HG03159 (cell line): ENCODE data around the gene MYLK2.
A peak's percentile ranks its signal among the peaks of the same experiment; 100 is the strongest.

ENCODE experiments used
- ATAC-seq: cut with Tn5 transposase; IDR thresholded peaks from one replicate; pipeline ENCODE4 v1.9.1; 2021; ENCODE audit warnings: mild to moderate bottlenecking, moderate library complexity; ENCODE audit not compliant: unreplicated experiment

MYLK2 gene

DNA sequence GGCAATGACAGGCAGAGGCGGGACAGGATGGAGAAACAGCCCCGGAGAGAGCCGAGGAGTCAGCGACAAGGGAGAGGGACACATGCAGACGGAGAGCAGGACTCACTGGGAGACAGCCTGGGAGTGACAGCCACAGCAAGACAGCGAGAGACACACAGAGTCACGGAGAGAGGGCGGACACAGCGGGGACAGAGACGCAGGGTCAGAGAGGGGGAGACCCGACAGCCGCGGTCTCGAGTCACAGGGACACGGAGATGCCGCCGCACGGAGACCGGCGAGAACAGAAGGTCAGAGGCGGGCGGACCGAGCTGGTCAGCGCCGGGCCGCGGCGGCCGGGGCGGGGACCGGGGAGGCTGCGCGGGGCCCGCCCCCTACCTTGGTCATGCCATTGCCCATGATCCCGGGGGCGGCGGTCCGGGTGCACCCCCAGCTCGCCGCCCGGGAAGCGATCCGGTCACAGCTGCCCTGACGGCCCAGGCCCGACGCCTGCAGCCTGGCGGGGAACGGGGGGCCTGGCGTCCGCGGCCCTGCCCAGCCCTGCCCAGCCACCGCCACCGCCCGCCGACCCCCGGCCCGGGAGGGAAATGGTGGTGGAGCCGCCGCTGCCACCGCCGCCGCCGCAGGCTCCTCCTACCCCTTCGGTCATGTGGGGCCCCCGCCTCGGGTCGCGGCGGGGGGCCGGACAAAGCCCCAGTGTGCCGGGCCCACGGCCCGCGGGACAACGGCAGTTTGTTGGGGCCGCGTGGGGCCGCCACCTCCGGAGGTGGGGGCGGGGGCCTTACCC is 51.0 kb downstream of the MYLK2 start, which contains the start of the genes DUSP15 and TTLL9:
DUSP15 (minus strand) TSS at position 586 of the 784 bp plus-strand sequence; CDS start at position 396, 190 bp downstream.
TTLL9 (plus strand) TSS at position 693 of the 784 bp plus-strand sequence. CDS start 493 bp downstream, outside the sequence.
- ATAC-seq, result no peak

- no peak for ATAC-seq
Measured at GRCh38 chr20:31870726-31871617, 51.8 kb downstream of the MYLK2 start.

DNA sequence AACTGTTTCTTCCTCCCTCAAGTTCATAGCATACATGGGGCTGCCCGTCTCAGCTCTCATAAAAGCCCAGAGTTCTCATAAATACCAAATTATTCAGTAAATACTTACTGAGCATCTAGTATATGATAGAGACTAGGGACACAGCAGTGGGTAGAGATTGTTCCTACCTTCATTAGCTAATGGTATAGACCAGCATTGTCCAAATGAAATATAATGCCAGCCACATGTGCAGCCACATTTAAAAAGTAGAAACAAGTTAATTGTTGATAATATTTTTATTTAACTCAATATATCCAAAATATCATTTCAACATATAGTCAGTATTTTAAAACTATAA is 52.4 kb downstream of the MYLK2 start:
- no peak for ATAC-seq

DNA sequence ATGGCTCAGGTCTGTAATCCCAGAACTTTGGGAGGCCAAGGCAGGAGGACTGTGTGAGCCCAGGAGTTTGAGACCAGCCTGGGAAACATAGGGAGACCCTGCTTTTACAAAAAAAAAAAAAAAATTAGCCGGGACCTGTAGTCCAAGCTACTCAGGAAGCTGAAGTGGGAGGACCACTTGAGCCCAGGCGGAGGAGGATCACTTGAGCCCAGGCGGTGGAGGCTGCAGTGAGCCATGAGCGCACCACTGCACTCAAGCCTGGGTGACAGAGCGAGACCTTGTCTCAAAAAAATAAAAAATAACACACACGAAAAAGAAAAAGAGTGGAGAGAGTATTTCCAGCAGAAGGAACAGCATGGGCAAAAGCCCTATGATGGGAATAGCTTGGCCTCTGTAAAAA is 53.2 kb downstream of the MYLK2 start:
- no peak for ATAC-seq

GRCh38 chr20:31875671-31876070 is 56.5 kb downstream of the MYLK2 start:
- no peak for ATAC-seq

GRCh38 chr20:31877684-31878083 is 58.5 kb downstream of the MYLK2 start:
- ATAC-seq, result no peak

DNA sequence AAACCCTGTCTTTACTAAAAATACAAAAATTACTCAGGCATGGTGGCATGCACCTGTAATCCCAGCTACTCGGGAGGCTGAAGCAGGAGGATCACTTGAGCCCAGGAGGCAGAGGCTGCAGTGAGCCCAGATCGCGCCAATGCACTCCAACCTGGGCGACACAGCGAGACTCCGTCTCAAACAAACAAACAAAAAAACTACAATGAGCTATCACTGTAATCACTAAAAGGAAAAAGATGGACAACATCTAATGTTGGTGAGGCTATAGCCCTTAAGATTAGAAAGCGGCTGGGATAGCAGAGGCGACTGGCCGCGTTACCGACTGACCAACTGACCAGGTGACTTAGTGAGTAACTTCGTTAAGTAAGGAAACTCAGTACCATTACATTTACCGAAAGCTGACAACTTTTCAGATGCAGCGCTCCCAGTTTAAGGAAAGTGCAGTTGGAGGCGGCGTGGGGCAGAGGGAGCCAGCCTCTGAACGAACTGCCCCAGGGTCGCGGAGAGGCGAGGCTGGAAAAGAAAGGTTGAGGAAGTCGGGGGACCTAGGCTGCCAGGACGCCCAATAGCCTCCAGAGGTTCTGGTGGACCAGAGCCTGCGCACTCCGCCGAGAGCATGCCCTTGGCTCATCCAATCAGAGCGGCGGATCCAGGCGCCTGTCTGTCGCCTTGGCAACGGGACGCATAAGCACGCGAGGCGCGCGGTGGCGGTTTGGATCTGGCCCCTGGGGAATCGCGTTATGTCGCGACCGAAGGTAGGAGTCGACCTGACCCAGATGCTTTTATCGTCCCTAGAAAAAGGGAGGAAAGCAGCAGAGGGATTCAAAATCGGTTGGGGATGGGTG is 60.2 kb downstream of the MYLK2 start:
- ATAC-seq, result peak; percentile 82

DNA sequence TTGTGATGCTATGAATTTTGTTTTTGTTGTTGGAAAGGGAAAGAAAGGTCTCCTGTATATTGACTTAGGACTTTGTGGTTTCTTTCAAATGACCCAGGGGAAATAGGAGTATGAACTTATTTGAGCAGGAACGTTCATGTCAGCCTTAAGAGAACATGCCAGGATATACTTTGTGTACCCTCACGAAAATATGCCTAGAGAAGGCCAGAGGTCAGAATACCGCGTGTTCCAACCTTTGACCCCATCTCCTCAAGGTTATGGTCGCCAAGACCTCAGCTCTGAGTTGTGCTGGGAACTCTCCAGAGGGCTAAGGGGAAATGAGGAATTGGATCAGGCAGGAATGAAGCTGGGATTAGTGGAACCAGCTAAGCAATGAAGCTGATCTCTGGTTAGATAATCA is 62.8 kb downstream of the MYLK2 start:
- no peak for ATAC-seq

- no peak for ATAC-seq
Measured at GRCh38 chr20:31883829-31884228, 64.7 kb downstream of the MYLK2 start.
